ENCODE data around the gene CD24.
"Not testable (repeated sequence)": the region's sequence is repeated elsewhere in the genome, so short reads cannot be mapped to it uniquely, and the experiment has no call there.

Gene CD24

GRCh38 chr6:106974336-106974998, at the start of gene CD24:
TSS of gene CD24 (minus strand) at chr6:106974729. CDS start at chr6:106974646, 83 bp downstream.
- DNase-seq (ENCODE audit: low spot score) = no peak

- no peak for DNase-seq (ENCODE audit: low spot score)
Measured at GRCh38 chr6:107021446-107022185, 47.1 kb upstream of the CD24 start.

GRCh38 chr6:107020239-107020638, 45.7 kb upstream of the CD24 start:
- DNase-seq (ENCODE audit: low spot score) = no peak

- DNase-seq (ENCODE audit: low spot score) = not testable (repeated sequence)
Measured at GRCh38 chr6:107019628-107020027, 45.1 kb upstream of the CD24 start.

- DNase-seq (ENCODE audit: low spot score) = no peak
Measured at GRCh38 chr6:107019047-107019446, 44.5 kb upstream of the CD24 start.

- DNase-seq (ENCODE audit: low spot score) = no peak
Measured at GRCh38 chr6:107009499-107009898, 35.0 kb upstream of the CD24 start.

GRCh38 chr6:106997392-106998158, 23.0 kb upstream of the CD24 start:
- peak; percentile 59 for DNase-seq (ENCODE audit: low spot score)

- DNase-seq (ENCODE audit: low spot score) = no peak
Measured at GRCh38 chr6:106995640-106996039, 21.1 kb upstream of the CD24 start.

- not testable (repeated sequence) for DNase-seq (ENCODE audit: low spot score)
Measured at GRCh38 chr6:106989737-106990136, 15.2 kb upstream of the CD24 start.

- DNase-seq (ENCODE audit: low spot score) = no peak
Measured at GRCh38 chr6:106988664-106989063, 14.1 kb upstream of the CD24 start.

GRCh38 chr6:106981926-106982325, 7.4 kb upstream of the CD24 start:
- peak; percentile 35 for DNase-seq (ENCODE audit: low spot score)

- no peak for DNase-seq (ENCODE audit: low spot score)
Measured at GRCh38 chr6:106980926-106981325, 6.4 kb upstream of the CD24 start.

GRCh38 chr6:106979435-106979884, 4.9 kb upstream of the CD24 start:
- peak; percentile 51 for DNase-seq (ENCODE audit: low spot score)

GRCh38 chr6:106977246-106977645, 2.7 kb upstream of the CD24 start:
- DNase-seq (ENCODE audit: low spot score) = no peak

GRCh38 chr6:106976270-106976669, 1.7 kb upstream of the CD24 start:
- no peak for DNase-seq (ENCODE audit: low spot score)

- DNase-seq (ENCODE audit: low spot score) = no peak
Measured at GRCh38 chr6:106975738-106976064, 1.2 kb upstream of the CD24 start.

GRCh38 chr6:106974999-106975737, 639 bp upstream of the CD24 start:
- no peak for DNase-seq (ENCODE audit: low spot score)

GRCh38 chr6:106973836-106974335, 643 bp downstream of the CD24 start:
- no peak for DNase-seq (ENCODE audit: low spot score)

GRCh38 chr6:106973018-106973835, 1.3 kb downstream of the CD24 start:
- no peak for DNase-seq (ENCODE audit: low spot score)

- DNase-seq (ENCODE audit: low spot score) = no peak
Measured at GRCh38 chr6:106972500-106972899, 2.0 kb downstream of the CD24 start.

- not testable (repeated sequence) for DNase-seq (ENCODE audit: low spot score)
Measured at GRCh38 chr6:106970769-106971168, 3.8 kb downstream of the CD24 start.
